Dendritic cell treated with granulocyte-macrophage colony-stimulating factor and Interleukin-4, amounts not matched to agents 40 ng/mL and 50 ng/mL, for 4 days (primary cell): ENCODE measurements around the gene CCSER2.

Source experiments
- H3K27ac Mint-ChIP-seq: one replicate; pipeline ENCODE4 v1.8.0; 2022; ENCODE audit warnings: mild to moderate bottlenecking, mixed read lengths
- H3K27me3 Mint-ChIP-seq: one replicate; pipeline ENCODE4 v1.8.0; 2022; ENCODE audit warnings: mild to moderate bottlenecking, mixed read lengths
- H3K36me3 Mint-ChIP-seq: one replicate; pipeline ENCODE4 v1.8.0; 2022; ENCODE audit warnings: low read depth, mixed read lengths
- H3K4me1 Mint-ChIP-seq: one replicate; pipeline ENCODE4 v1.8.0; 2022; ENCODE audit warnings: low read depth, mixed read lengths
- H3K4me3 Mint-ChIP-seq: one replicate; pipeline ENCODE4 v1.8.0; 2022; ENCODE audit warnings: mild to moderate bottlenecking, moderate library complexity, mixed read lengths
- H3K9me3 Mint-ChIP-seq: one replicate; pipeline ENCODE4 v1.8.0; 2022; ENCODE audit warnings: mixed read lengths
- intact Hi-C: fragments of 100-400 bp; cut with micrococcal nuclease; formaldehyde crosslinking; loops from one replicate; pipeline ENCODE4 v1.15.0; 2022

CCSER2 gene

DNA sequence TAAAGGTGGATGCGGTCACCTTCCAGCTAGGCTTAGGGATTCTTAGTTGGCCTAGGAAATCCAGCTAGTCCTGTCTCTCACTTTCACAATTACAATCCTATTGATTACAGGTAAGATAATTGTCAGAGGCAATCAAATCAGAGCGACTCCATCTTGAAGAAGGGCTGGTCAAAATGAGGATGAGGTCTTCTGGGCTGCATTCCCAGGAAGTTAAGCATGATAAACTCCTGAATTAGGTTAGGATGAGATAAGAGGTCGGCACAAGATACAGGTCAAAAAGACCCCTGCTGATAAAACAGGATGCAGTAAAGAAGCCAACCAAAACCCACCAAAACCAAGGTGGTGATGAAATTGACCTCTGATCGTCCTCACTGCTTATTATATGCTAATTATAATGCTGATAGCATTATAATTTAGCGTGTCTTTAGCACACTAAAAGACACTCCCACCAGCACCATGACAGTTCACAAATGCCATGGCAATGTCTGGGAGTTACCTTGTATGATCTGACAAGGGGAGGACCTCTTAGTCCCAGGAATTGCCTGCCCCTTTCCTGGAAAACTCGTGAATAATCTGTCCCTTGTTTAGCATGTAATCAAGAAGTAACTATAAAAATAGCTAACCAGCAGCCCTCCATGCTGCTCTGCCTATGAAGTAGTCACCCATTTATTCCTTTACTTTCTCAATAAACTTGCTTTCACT lies 237.6 kb downstream of the CCSER2 start:
- no peaks in the 10 kb centered on the region for H3K36me3 Mint-ChIP-seq
- peaks cover 9% of the 10 kb centered on the region for H3K27me3 Mint-ChIP-seq
- intact Hi-C loops = no loop called here
- H3K27ac Mint-ChIP-seq = no peak overlapping the region
- H3K4me3 Mint-ChIP-seq = no peak overlapping the region
- H3K4me1 Mint-ChIP-seq = no peaks in the 10 kb centered on the region
- H3K9me3 Mint-ChIP-seq = no peaks in the 10 kb centered on the region

DNA sequence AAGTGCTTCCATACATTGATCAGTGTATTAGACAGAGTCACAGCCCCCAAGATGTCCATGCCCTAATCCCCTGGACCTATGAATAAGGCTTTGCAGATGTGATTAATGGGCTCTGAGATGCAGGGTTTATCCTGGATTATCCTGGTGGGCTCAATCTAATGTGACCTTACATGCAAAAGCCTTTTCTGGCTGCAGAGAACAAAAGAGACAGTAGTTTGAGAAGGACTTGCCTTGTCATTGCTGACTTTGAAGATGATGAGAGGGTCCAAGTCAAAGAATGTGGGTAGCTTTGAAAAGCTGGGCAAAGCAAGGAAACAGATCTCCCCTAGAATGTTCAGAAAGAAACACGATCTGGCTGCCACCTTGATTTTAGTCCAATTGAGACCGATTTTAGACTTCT lies 238.7 kb downstream of the CCSER2 start:
- intact Hi-C loops = no loop called here
- H3K27me3 Mint-ChIP-seq = peaks cover 9% of the 10 kb centered on the region
- H3K27ac Mint-ChIP-seq = no peak overlapping the region
- no peak overlapping the region for H3K4me3 Mint-ChIP-seq
- H3K4me1 Mint-ChIP-seq = no peaks in the 10 kb centered on the region
- H3K36me3 Mint-ChIP-seq = no peaks in the 10 kb centered on the region
- no peaks in the 10 kb centered on the region for H3K9me3 Mint-ChIP-seq
